COR-L47 (cell line): ENCODE results near the gene PYY.
"Not testable (repeated sequence)": the region's sequence is repeated elsewhere in the genome, so short reads cannot be mapped to it uniquely, and the experiment has no call there.

Experiments used
- DNase-seq: peaks from one replicate; lab custom pipeline; 2025; lab: John Stamatoyannopoulos, UW

The PYY gene

GRCh38 chr17:43953746-43954145, at the start of gene PYY:
Gene PYY (minus strand): TSS chr17:43953940. CDS start chr17:43953483, 457 bp downstream.
- DNase-seq = no peak

DNA sequence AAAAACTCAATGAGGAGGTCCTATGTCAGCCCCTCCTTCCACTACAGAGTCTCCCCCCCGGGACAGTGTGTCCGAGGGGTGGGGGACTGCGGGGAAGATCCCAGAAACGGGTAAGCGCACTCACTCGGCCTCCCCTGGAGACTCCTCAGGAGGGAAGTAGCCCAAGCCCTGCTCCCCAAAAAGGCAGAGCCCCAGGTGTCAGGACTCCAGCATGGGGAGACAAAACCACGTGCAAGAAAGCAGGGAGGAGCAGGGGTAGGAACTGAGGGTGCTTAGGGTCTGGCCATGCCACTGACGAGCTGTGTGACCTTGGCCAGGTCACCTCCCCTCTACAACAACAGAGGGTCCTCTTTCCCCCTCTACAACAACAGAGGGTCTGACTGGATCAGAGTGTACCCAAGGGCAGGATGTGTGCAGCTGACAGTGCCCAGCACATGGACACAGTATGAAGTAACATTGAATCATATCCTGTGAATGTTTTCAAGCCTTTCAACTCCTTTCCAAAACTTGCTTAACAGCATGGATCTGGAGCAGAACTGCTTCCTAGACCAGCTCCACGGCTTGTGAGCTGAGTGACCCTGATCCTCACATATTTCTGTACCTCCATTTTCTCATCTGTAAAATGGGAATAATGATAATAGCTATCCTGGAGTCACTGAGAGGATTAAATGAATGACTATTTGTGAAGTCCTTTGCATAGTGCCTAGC, 48.6 kb upstream of the PYY start:
- no peak for DNase-seq

GRCh38 chr17:44001461-44001920, 47.8 kb upstream of the PYY start:
- no peak for DNase-seq

DNA sequence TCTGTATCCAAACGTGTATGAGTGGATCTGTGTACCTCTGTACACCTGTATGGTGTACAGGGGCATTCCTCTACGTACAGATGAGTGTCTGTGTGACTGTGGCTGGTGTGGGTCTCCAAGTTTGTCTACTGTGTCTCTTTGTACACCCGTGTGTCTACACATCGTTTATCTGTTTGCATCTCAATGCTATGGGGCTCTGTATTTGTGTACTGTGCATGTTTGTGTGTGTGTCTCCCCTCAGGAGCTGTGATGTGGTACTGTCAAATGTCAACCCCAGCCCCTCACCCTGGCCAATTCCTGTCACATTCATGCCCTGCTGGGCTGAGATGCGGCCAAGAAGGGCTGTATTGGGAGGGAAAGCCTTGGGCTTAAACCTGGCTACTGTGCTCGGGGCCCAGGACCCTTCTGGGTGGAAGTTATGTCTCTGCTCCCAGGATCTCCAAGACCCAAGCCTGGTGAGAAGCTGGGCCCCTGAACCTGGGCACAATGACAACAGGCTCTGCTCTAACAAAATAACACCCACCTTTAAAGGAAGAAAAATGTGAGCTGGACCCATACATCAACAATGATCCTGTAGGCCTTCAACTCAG, 47.2 kb upstream of the PYY start:
- DNase-seq = no peak

DNA sequence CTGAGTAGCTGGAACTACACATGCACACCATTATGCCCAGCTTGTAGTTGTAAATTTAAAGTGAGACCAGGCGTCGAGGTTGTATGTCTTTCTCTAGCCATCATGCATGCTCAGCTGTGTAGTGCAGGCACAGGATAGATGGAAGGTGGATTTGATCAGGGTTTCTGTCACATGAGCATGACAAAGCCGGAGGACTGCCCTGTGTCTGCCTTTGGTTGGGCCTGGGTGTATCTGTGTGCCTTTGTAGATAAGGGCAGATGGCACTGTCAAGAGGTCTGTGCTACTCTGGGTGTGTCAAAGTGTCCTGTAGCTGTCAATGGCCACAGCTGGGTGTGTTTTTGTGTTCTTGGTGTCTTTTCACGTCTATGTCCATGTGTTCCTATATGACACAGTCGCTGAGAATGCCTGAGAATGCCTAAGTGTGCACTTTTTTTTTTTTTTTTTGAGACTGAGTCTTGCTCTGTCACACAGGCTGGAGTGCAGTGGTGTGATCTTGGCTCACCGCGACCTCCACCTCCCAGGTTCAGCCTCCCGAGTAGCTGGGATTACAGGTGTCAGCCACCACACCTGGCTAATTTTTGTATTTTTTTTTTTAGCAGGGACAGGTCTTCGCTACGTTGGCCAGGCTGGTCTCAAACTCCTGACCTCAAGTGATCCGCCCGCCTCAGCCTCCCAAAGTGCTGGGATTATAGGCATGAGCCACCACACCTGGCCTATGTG, 46.6 kb upstream of the PYY start:
- DNase-seq = no peak

DNA sequence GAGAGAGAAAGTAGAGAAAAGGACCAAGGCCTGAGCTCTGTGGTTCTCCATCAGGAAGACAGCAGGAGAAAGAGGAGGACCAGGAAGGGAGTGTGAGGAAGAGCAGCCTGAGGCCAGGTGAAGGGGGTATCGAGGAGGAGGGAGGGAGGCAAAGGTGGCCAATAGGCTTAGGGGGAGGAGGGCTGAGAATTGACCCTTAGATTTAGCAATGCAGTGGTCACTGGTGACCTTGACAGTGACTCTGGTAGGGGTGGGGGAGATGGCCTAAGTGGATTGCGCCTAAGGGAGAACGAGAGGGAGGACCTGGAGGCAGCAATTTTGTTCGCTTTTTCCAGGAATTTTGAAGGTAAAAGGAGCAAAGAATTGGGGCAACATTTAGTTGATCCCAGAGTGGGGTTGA, 45.3 kb upstream of the PYY start:
- DNase-seq = no peak

GRCh38 chr17:43998552-43998951, 44.8 kb upstream of the PYY start:
- no peak for DNase-seq

DNA sequence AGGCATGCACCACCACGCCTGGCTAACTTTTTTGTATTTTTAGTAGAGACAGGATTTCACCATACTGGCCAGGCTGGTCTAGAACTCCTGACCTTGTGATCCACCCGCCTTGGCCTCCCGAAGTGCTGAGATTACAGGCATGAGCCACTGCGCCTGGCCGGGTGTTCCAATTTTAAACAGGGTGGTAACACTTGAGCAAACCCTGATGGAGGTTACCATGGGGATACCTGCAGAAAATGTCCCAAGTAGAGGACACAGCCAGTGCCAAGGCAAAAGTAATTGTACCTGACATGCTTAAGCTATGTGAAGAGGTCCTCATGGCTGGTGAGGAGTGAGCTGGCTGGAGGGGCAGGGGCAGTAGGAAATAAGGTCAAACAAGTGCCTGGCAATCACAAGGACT, 43.4 kb upstream of the PYY start:
- DNase-seq = not testable (repeated sequence)

DNA sequence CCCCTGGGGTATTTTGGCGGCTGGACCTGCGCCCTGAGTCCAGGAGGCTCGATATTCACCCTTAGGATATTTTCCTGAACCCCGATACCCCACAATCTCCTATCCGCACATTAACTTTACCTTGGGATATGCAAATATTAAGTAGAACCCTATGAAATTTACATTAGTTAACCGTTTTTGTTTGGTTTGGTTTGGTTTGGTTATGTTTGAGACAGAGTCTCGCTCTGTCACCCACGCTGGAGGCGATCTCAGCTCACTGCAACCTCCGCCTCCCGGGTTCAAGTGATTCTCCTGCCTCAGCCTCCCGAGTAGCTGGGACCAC, 41.4 kb upstream of the PYY start:
- no peak for DNase-seq

DNA sequence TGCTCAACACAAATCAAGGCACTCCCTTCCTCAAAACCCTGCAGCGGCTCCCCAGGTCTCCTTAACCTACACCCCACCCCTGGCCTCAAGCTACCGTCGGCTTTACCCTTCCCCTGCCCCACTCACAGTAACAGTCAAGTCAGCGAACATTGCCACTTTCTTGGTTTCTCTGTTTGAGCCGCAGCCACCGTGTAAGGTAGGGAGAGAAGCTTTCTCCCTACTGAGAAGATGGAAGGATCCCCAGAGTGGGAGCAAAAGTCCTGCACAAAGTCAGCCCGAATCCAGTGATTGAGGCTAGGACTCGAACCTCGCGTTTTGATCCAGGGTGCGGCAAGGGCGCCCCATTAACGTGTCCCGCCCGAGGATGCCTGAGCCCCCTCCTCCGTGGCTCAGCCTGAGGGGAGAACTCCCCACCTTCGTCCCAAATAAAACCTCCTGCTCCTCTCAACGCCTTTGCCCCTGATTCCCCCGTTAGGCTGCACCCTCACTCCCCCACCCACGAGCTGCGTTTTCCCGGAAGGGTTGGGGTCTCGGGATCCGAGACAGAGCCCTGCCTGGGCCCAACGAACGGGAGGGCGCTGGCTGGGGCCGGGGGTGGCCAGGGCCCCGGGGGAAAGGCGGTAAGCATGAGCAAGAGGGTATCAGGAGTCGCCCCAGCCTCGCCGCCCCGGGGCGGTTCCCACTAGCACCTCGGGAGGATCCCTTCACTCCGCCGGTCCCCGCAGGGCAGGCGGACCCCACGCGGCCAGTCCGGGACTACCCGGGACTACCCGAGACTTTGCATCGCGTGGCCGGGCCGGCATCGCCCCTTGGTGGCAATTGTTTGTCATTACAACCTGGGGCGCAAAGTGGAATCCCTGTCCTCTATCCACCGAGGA, 40.8 kb upstream of the PYY start:
- peak; percentile 65 for DNase-seq

DNA sequence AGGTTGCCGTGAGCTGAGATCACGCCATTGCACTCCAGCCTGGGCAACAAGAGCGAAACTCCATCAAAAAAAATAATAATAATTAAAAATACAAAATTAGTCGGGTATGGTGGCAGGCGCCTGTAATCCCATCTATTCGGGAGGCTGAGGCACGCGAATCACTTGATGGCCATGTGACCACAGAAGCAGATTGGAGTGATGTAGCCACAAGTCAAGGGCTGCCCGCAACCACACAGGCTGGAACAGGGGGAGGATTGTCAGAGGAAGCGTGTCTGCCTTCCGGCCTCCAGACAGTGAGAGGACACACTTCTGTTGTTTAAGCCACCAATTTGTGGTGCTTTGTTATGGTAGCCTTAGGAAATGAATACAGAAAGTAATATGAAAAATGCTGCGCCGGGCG, 38.9 kb upstream of the PYY start:
- DNase-seq = no peak

- DNase-seq = no peak
These were observed 34.6 kb upstream of the PYY start for GRCh38 chr17:43988301-43988700.

- no peak for DNase-seq
These were observed 33.6 kb upstream of the PYY start for GRCh38 chr17:43987131-43988021.

- DNase-seq = no peak
These were observed 32.7 kb upstream of the PYY start for GRCh38 chr17:43986225-43986981.

DNA sequence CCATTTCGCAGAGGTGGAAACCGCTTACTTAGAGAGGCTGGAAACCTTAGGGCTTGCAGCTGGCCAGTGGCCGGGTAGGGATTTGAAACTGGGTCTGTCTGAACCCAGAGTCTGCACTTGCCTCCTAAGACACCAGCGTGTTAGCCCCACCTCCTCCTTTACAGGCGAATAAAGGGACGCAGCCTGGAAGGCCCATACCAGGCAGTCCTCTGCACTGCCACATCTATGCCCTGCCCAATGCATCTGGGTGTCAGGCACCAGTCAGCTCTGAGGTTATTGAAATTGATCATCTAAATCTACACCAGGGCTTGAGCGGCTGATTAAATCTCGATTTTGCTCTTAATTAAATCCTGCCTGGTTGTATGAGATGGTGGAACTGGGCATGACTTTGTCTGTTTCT, 30.8 kb upstream of the PYY start:
- DNase-seq = no peak

- peak; percentile 23 for DNase-seq
These were observed 30.0 kb upstream of the PYY start for GRCh38 chr17:43983515-43984411.

DNA sequence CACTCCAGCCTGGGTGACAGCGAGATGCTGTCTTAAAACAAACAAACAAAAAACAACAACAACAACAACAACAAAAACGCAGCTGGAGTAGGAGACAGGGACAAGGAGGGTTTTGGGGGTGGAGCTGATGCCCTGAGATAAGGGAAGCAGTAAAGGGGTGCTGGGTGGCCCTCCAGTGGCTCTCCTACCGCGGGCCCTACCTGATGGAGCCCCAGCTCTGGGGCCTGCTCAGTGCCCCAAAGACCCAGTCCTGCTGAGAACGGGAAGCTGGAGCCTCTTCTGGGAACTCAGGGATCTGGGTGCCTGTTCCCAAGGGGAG, 29.4 kb upstream of the PYY start:
- DNase-seq = no peak

GRCh38 chr17:43982171-43982570, 28.4 kb upstream of the PYY start:
- no peak for DNase-seq

GRCh38 chr17:43979671-43980070, 25.9 kb upstream of the PYY start:
- no peak for DNase-seq

- no peak for DNase-seq
These were observed 25.3 kb upstream of the PYY start for GRCh38 chr17:43979011-43979410.
